ENCODE results near the gene CSRP1. TPM values are rescaled to one million over a fixed set of nuclear protein-coding genes. Genes with fewer than 3 reads are reported as not detected.

The CSRP1 gene
- total RNA-seq, 6 experiments from 2014 or later, result 540 to 614 (median 577) TPM

DNA sequence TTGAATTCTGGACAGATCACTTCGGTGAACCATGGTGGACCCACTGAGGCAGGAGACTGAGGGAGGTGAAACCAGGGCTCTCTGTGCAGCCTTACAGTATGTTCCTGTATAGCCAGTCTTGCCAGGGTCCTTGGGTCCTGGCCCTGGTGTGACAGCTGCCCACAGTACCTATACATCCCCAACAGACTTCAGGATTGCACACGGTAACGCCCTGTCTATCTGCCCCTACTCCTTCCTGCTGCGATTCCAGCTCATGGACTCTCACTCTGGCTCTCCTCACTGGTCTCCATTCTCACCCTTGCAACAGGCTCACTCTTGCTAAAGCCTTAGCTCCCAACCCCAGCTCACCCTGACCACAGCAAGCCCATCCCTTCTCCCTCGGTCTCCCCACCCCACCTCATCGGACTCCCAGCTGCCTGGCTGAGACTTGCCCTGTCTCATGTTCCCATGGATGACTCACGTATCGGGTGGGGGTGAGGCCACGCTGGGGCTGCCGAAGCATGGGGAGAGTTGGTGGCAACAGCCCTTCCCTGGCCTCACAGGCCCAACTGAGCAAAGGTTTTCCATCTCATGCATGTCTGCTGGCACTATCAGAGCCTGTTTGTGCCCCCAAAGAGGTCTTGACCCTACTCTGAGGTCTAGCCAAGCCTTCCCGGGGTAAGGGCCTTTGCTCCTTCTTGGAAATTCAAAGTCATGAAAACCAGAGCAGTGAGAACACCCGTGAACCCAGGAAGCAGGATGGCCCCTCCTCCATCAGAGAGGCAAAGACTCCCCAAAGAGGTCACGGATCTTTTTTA is 45.1 kb downstream of the CSRP1 start:
- peak; percentile 93 for DNase-seq
- Mint-ChIP-seq H3K4me3 (peak overlapping the region; percentile 81), H3K9me3 (no peaks in the 10 kb centered on the region), H3K4me1 (ENCODE audit: low read depth) (peaks cover 85% of the 10 kb centered on the region), H3K27ac (peak overlapping the region; percentile 98), H3K36me3 (ENCODE audit: low read depth) (peaks cover 32% of the 10 kb centered on the region), H3K27me3 (ENCODE audit: insufficient read depth) (peaks cover 3% of the 10 kb centered on the region)
- TF ChIP-seq, protein P1, sequence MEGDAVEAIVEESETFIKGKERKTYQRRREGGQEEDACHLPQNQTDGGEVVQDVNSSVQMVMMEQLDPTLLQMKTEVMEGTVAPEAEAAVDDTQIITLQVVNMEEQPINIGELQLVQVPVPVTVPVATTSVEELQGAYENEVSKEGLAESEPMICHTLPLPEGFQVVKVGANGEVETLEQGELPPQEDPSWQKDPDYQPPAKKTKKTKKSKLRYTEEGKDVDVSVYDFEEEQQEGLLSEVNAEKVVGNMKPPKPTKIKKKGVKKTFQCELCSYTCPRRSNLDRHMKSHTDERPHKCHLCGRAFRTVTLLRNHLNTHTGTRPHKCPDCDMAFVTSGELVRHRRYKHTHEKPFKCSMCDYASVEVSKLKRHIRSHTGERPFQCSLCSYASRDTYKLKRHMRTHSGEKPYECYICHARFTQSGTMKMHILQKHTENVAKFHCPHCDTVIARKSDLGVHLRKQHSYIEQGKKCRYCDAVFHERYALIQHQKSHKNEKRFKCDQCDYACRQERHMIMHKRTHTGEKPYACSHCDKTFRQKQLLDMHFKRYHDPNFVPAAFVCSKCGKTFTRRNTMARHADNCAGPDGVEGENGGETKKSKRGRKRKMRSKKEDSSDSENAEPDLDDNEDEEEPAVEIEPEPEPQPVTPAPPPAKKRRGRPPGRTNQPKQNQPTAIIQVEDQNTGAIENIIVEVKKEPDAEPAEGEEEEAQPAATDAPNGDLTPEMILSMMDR (IDR thresholded peaks at IDR 0.05), result no peak

- Mint-ChIP-seq H3K27me3 (ENCODE audit: insufficient read depth) (peaks cover 3% of the 10 kb centered on the region), H3K27ac (peak overlapping the region; percentile 98), H3K4me1 (ENCODE audit: low read depth) (peaks cover 89% of the 10 kb centered on the region), H3K9me3 (no peaks in the 10 kb centered on the region), H3K36me3 (ENCODE audit: low read depth) (peaks cover 27% of the 10 kb centered on the region), H3K4me3 (peak overlapping the region; percentile 81)
- DNase-seq, result peak; percentile 98
- TF ChIP-seq, protein P1 (IDR thresholded peaks at IDR 0.05), result no peak
Measured at GRCh38 chr1:201460814-201461644, 45.9 kb downstream of the CSRP1 start.

DNA sequence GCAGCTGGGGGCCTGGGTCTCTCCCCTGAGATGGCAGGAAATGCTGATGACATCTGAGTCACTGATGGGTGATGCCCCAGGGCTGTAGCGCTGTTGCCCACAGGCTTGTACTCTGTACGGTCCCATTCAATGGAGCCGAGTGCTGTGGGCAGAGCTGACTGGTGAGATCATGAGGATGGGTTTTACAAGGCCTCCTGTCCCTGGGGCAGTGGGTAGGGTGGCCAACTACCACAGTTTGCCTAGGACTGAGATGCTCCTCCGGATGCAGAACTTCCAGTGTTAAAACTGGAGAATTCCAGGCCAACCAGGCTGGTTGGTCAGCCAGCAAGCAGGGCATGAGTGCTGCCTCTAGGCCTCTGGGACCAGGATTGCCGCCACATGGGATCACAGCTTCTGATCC is 47.1 kb downstream of the CSRP1 start:
- Mint-ChIP-seq H3K36me3 (ENCODE audit: low read depth) (peaks cover 17% of the 10 kb centered on the region), H3K9me3 (no peaks in the 10 kb centered on the region), H3K4me1 (ENCODE audit: low read depth) (peaks cover 89% of the 10 kb centered on the region), H3K4me3 (no peak overlapping the region), H3K27ac (no peak overlapping the region), H3K27me3 (ENCODE audit: insufficient read depth) (peaks cover 3% of the 10 kb centered on the region)
- DNase-seq, result no peak
- TF ChIP-seq, protein P1 (IDR thresholded peaks at IDR 0.05), result no peak

- no peak for DNase-seq
- Mint-ChIP-seq H3K9me3 (no peaks in the 10 kb centered on the region), H3K4me3 (no peak overlapping the region), H3K4me1 (ENCODE audit: low read depth) (peaks cover 90% of the 10 kb centered on the region), H3K27me3 (ENCODE audit: insufficient read depth) (peaks cover 3% of the 10 kb centered on the region), H3K36me3 (ENCODE audit: low read depth) (peaks cover 10% of the 10 kb centered on the region), H3K27ac (peak overlapping the region; percentile 61)
- TF ChIP-seq, protein P1 (IDR thresholded peaks at IDR 0.05), result no peak
Measured at GRCh38 chr1:201459052-201459451, 47.9 kb downstream of the CSRP1 start.

- peaks cover 3% of the 10 kb centered on the region for H3K27me3 Mint-ChIP-seq (ENCODE audit: insufficient read depth)
- H3K27ac Mint-ChIP-seq, result peak overlapping the region; percentile 97
- H3K36me3 Mint-ChIP-seq (ENCODE audit: low read depth), result no peaks in the 10 kb centered on the region; the same call in 1 of the 2 replicates
- TF ChIP-seq, protein P1 (IDR thresholded peaks at IDR 0.05), result no peak
- DNase-seq, result no peak
- no peaks in the 10 kb centered on the region for H3K9me3 Mint-ChIP-seq
- H3K4me1 Mint-ChIP-seq (ENCODE audit: low read depth), result peaks cover 83% of the 10 kb centered on the region
- H3K4me3 Mint-ChIP-seq, result peak overlapping the region; percentile 55
Measured at GRCh38 chr1:201457508-201457960, 49.4 kb downstream of the CSRP1 start.
